OCI-LY3 (cell line): ENCODE measurements around the gene PHACTR3.

Experiments used
- H2AFZ ChIP-seq: fragments of 200-600, 300-600 bp; shearing (Covaris generic); 2 replicates; pipeline ENCODE4 v1.6.0; 2014; ENCODE audit warnings: antibody characterized with exemption, low read depth, low read length
- H3K27ac ChIP-seq: fragments of 200-600, 300-600 bp; sonication (generic); 2 replicates; pipeline ENCODE4 v1.5.1; 2014; ENCODE audit warnings: mild to moderate bottlenecking, low read length, moderate library complexity, mixed read lengths
- H3K27me3 ChIP-seq: fragments of 200-600, 300-600 bp; sonication (generic); 2 replicates; pipeline ENCODE4 v1.6.1; 2014; ENCODE audit warnings: low read depth, low read length, mixed read lengths
- H3K36me3 ChIP-seq: fragments of 200-600, 300-600 bp; sonication (generic); replicated peaks from 2 replicates; pipeline ENCODE3; 2014; ENCODE audit warnings: low read depth, low read length, mixed read lengths
- H3K4me1 ChIP-seq: fragments of 300-600, 200-600 bp; sonication (generic); 2 replicates; pipeline ENCODE4 v1.6.1; 2014; ENCODE audit warnings: low read length, mixed read lengths
- H3K4me2 ChIP-seq: fragments of 200-600, 300-600 bp; sonication (generic); 2 replicates; pipeline ENCODE4 v1.6.1; 2014; ENCODE audit warnings: low read length, mixed read lengths
- H3K4me3 ChIP-seq: fragments of 300-600, 200-600 bp; sonication (generic); 2 replicates; pipeline ENCODE4 v1.5.1; 2014; ENCODE audit warnings: antibody characterized with exemption, mild to moderate bottlenecking, low read length, moderate library complexity
- H3K79me2 ChIP-seq: fragments of 300-600, 200-600 bp; shearing (Covaris generic); 2 replicates; pipeline ENCODE4 v1.6.1; 2014; ENCODE audit warnings: mild to moderate bottlenecking, low read length, mixed read lengths
- H3K9ac ChIP-seq: fragments of 300-600, 200-600 bp; shearing (Covaris generic); 2 replicates; pipeline ENCODE4 v1.6.0; 2014; ENCODE audit warnings: mild to moderate bottlenecking, low read length, moderate library complexity
- H3K9me3 ChIP-seq: fragments of 200-600, 300-600 bp; shearing (Covaris generic); 2 replicates; pipeline ENCODE4 v1.6.1; 2014; ENCODE audit warnings: low read length, mixed read lengths; ENCODE audit not compliant: insufficient read depth
- H4K20me1 ChIP-seq: fragments of 200-600, 300-600 bp; sonication (generic); 2 replicates; pipeline ENCODE4 v1.6.1; 2016; ENCODE audit warnings: low read length, mixed read lengths; ENCODE audit not compliant: insufficient read depth
- CTCF ChIP-seq: fragments of 200-600, 300-600 bp; sonication (generic); IDR thresholded peaks from 2 replicates; pipeline ENCODE4 v1.5.1; 2014; ENCODE audit warnings: antibody characterized with exemption, low read length, low read depth
- EZH2phosphoT487 ChIP-seq: fragments of 200-600 bp; shearing (Covaris generic); IDR thresholded peaks from 2 replicates; pipeline ENCODE4 v1.6.1; 2018; ENCODE audit warnings: antibody characterized with exemption, mixed run types, low read depth

Gene PHACTR3

GRCh38 chr20:59772931-59773913 is 168.9 kb downstream of the PHACTR3 start:
- Histone ChIP-seq H3K4me1 (no peaks in the 10 kb centered on the region), H3K9me3 (no peaks in the 10 kb centered on the region), H3K36me3 (no peaks in the 10 kb centered on the region), H3K79me2 (no peaks in the 10 kb centered on the region), H4K20me1 (peaks cover 4% of the 10 kb centered on the region; the same call in 1 of the 2 replicates), H3K4me3 (no peak overlapping the region), H2AFZ (no peak overlapping the region), H3K27me3 (peaks cover 34% of the 10 kb centered on the region), H3K27ac (no peak overlapping the region), H3K4me2 (no peak overlapping the region), H3K9ac (no peak overlapping the region)
- no peak for TF ChIP-seq CTCF
- TF ChIP-seq EZH2phosphoT487, result no peak

- Histone ChIP-seq H2AFZ (no peak overlapping the region), H3K4me1 (no peaks in the 10 kb centered on the region), H3K27me3 (peaks cover 44% of the 10 kb centered on the region), H3K4me3 (no peak overlapping the region), H4K20me1 (peaks cover 4% of the 10 kb centered on the region; the same call in 1 of the 2 replicates), H3K9me3 (no peaks in the 10 kb centered on the region), H3K36me3 (no peaks in the 10 kb centered on the region), H3K9ac (no peak overlapping the region), H3K27ac (no peak overlapping the region), H3K79me2 (no peaks in the 10 kb centered on the region), H3K4me2 (no peak overlapping the region)
- TF ChIP-seq CTCF (no peak), EZH2phosphoT487 (no peak)
Measured at GRCh38 chr20:59774204-59774641, 169.9 kb downstream of the PHACTR3 start.

- Histone ChIP-seq H3K27ac (no peak overlapping the region), H3K9me3 (no peaks in the 10 kb centered on the region), H3K79me2 (no peaks in the 10 kb centered on the region), H2AFZ (no peak overlapping the region), H3K36me3 (no peaks in the 10 kb centered on the region), H3K9ac (no peak overlapping the region), H4K20me1 (peaks cover 2% of the 10 kb centered on the region; the same call in 1 of the 2 replicates), H3K27me3 (peaks cover 46% of the 10 kb centered on the region), H3K4me2 (no peak overlapping the region), H3K4me3 (no peak overlapping the region), H3K4me1 (no peaks in the 10 kb centered on the region)
- no peak for TF ChIP-seq EZH2phosphoT487
Measured at GRCh38 chr20:59774921-59775686, 170.8 kb downstream of the PHACTR3 start.

- H3K4me1 ChIP-seq, result no peaks in the 10 kb centered on the region
- no peak overlapping the region for H3K4me3 ChIP-seq
- no peaks in the 10 kb centered on the region for H4K20me1 ChIP-seq
- H3K4me2 ChIP-seq, result no peak overlapping the region
- TF ChIP-seq EZH2phosphoT487 (no peak), CTCF (no peak)
- no peaks in the 10 kb centered on the region for H3K9me3 ChIP-seq
- H3K27ac ChIP-seq, result no peak overlapping the region
- no peaks in the 10 kb centered on the region for H3K79me2 ChIP-seq
- no peaks in the 10 kb centered on the region for H3K36me3 ChIP-seq
- no peak overlapping the region for H3K9ac ChIP-seq
- peaks cover 46% of the 10 kb centered on the region for H3K27me3 ChIP-seq
- H2AFZ ChIP-seq, result no peak overlapping the region
Measured at GRCh38 chr20:59775687-59776055, 171.3 kb downstream of the PHACTR3 start.
